ENCODE results near the gene FAM210A.

The FAM210A gene

DNA sequence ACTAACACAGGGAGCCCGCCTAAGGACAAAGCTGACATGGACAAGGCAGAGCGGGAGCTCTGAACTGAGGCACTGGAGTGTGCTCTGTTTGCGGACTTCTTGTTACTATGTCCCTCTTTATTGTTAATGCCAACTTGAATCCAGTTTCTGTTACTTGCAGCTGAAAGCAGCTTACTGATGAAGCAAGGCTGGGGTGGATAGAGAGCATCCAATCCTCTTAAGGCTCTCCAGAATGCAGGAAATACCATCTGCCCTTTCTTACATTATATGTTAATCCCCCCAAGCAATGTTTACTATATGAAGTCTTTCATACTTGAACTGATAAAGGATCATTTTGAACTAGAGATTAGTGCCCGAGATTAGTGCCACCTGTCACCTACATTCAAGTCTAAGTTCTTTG, 9.4 kb downstream of the FAM210A start:
- Histone ChIP-seq H2AFZ (ENCODE audit: insufficient read depth, low read length, poor library complexity) (no peak overlapping the region), H2AK5ac (ENCODE audit: low read length) (no peak overlapping the region), H3K27ac (ENCODE audit: low read depth, low read length) (no peak overlapping the region), H3K18ac (ENCODE audit: low read length) (no peak overlapping the region), H2BK120ac (ENCODE audit: insufficient read depth, low read length, poor library complexity) (no peak overlapping the region), H3K23ac (ENCODE audit: low read length) (no peak overlapping the region), H2BK5ac (ENCODE audit: low read depth, low read length, poor library complexity) (no peak overlapping the region), H4K8ac (ENCODE audit: low read depth, low read length) (no peak overlapping the region), H3K36me3 (ENCODE audit: control insufficient read depth in 1 of 2, insufficient read depth in 2 of 2, low read length in 2 of 2) (no peaks in the 10 kb centered on the region), H3K4ac (ENCODE audit: low read depth, low read length) (no peak overlapping the region), H3K27me3 (ENCODE audit: insufficient read depth, low read length) (no peaks in the 10 kb centered on the region), H4K12ac (ENCODE audit: low read depth, low read length) (no peak overlapping the region), H3K4me3 (ENCODE audit: low read depth, low read length) (no peak overlapping the region), H3K9ac (ENCODE audit: low read length) (no peak overlapping the region), H3K4me1 (ENCODE audit: control insufficient read depth in 1 of 2, insufficient read depth in 2 of 2, low read length in 2 of 2) (no peaks in the 10 kb centered on the region), H3K79me1 (ENCODE audit: low read length) (no peaks in the 10 kb centered on the region), H4K91ac (ENCODE audit: low read depth, low read length) (no peak overlapping the region), H3K4me2 (ENCODE audit: low read length) (no peak overlapping the region), H3K79me2 (ENCODE audit: control insufficient read depth, insufficient read depth, low read length, poor library complexity) (peaks cover 2% of the 10 kb centered on the region), H3K14ac (ENCODE audit: low read length) (no peak overlapping the region), H3K9me3 (ENCODE audit: insufficient read depth, low read depth, low read length) (no peaks in the 10 kb centered on the region), H2BK12ac (ENCODE audit: low read length) (no peak overlapping the region)
- WGBS (ENCODE audit: extremely low coverage, insufficient coverage, insufficient read length) = no CpG with 5 or more reads among the region's 4 CpGs
- DNase-seq = no peak

DNA sequence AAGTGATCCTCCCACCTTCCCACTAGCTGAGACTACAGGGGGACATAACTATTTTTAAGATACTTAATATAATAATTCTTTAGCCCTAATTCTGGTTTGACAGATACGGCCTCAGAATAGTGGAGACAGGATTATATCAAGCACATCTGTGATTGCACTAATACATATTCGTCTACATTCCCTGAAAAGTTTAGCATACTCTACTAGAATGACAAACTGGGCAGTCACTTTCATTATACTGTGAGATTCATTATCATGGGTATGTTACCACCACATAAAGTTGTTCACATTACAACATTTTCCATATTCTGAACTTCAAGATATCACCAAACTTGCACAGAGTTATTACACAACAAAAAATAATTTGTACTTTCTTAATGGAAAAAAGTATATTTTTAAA, 11.0 kb downstream of the FAM210A start:
- Histone ChIP-seq H3K4me1 (ENCODE audit: control insufficient read depth in 1 of 2, insufficient read depth in 2 of 2, low read length in 2 of 2) (no peaks in the 10 kb centered on the region), H3K9me3 (ENCODE audit: insufficient read depth, low read depth, low read length) (no peaks in the 10 kb centered on the region), H3K27me3 (ENCODE audit: insufficient read depth, low read length) (no peaks in the 10 kb centered on the region), H3K4ac (ENCODE audit: low read depth, low read length) (no peak overlapping the region), H3K79me1 (ENCODE audit: low read length) (no peaks in the 10 kb centered on the region), H2AFZ (ENCODE audit: insufficient read depth, low read length, poor library complexity) (no peak overlapping the region), H3K23ac (ENCODE audit: low read length) (no peak overlapping the region), H4K12ac (ENCODE audit: low read depth, low read length) (no peak overlapping the region), H3K14ac (ENCODE audit: low read length) (no peak overlapping the region), H3K27ac (ENCODE audit: low read depth, low read length) (no peak overlapping the region), H3K18ac (ENCODE audit: low read length) (no peak overlapping the region), H2BK12ac (ENCODE audit: low read length) (no peak overlapping the region), H4K91ac (ENCODE audit: low read depth, low read length) (no peak overlapping the region), H3K4me3 (ENCODE audit: low read depth, low read length) (no peak overlapping the region), H3K36me3 (ENCODE audit: control insufficient read depth in 1 of 2, insufficient read depth in 2 of 2, low read length in 2 of 2) (no peaks in the 10 kb centered on the region), H4K8ac (ENCODE audit: low read depth, low read length) (no peak overlapping the region), H3K9ac (ENCODE audit: low read length) (no peak overlapping the region), H2AK5ac (ENCODE audit: low read length) (no peak overlapping the region), H3K4me2 (ENCODE audit: low read length) (no peak overlapping the region), H3K79me2 (ENCODE audit: control insufficient read depth, insufficient read depth, low read length, poor library complexity) (peaks cover 2% of the 10 kb centered on the region), H2BK120ac (ENCODE audit: insufficient read depth, low read length, poor library complexity) (no peak overlapping the region), H2BK5ac (ENCODE audit: low read depth, low read length, poor library complexity) (no peak overlapping the region)
- DNase-seq = no peak
- no CpG with 5 or more reads among the region's 2 CpGs for WGBS (ENCODE audit: extremely low coverage, insufficient coverage, insufficient read length)

DNA sequence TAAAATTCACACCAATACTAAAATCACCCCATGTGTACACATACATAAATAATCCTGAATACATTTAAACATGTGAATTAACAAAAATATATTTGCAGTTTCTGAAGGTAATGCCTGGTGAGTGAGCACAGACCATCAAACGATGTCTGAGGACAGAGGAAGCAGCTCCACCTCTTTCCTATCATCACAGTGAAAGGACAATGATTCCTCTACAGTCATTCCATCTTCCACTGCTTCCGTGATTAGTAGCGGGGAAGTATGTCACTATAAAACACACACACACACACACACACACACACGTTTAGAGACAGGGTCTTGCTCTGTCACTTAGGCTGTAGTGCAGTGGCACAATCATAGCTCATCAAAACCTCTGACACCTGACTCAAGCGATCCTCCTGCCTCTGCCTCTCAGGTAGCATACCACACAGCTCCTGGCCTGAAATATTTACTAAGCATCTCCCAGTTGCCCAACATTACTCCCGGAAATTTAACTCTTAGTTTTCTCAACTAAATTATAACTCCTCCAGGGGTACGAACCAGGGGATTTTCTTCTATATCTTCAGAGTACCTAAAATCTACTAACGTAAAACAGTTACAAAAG, 12.8 kb downstream of the FAM210A start:
- no peak for DNase-seq
- Histone ChIP-seq H3K4me1 (ENCODE audit: control insufficient read depth in 1 of 2, insufficient read depth in 2 of 2, low read length in 2 of 2) (no peaks in the 10 kb centered on the region), H4K91ac (ENCODE audit: low read depth, low read length) (no peak overlapping the region), H3K14ac (ENCODE audit: low read length) (no peak overlapping the region), H3K36me3 (ENCODE audit: control insufficient read depth in 1 of 2, insufficient read depth in 2 of 2, low read length in 2 of 2) (no peaks in the 10 kb centered on the region), H3K4me2 (ENCODE audit: low read length) (no peak overlapping the region), H3K79me1 (ENCODE audit: low read length) (no peaks in the 10 kb centered on the region), H3K9me3 (ENCODE audit: insufficient read depth, low read depth, low read length) (no peaks in the 10 kb centered on the region), H2AFZ (ENCODE audit: insufficient read depth, low read length, poor library complexity) (no peak overlapping the region), H2AK5ac (ENCODE audit: low read length) (no peak overlapping the region), H3K9ac (ENCODE audit: low read length) (no peak overlapping the region), H3K4ac (ENCODE audit: low read depth, low read length) (no peak overlapping the region), H2BK12ac (ENCODE audit: low read length) (no peak overlapping the region), H3K27me3 (ENCODE audit: insufficient read depth, low read length) (no peaks in the 10 kb centered on the region), H3K27ac (ENCODE audit: low read depth, low read length) (no peak overlapping the region), H3K79me2 (ENCODE audit: control insufficient read depth, insufficient read depth, low read length, poor library complexity) (peaks cover 2% of the 10 kb centered on the region), H4K8ac (ENCODE audit: low read depth, low read length) (no peak overlapping the region), H3K4me3 (ENCODE audit: low read depth, low read length) (no peak overlapping the region), H2BK120ac (ENCODE audit: insufficient read depth, low read length, poor library complexity) (no peak overlapping the region), H3K23ac (ENCODE audit: low read length) (no peak overlapping the region), H2BK5ac (ENCODE audit: low read depth, low read length, poor library complexity) (no peak overlapping the region), H4K12ac (ENCODE audit: low read depth, low read length) (no peak overlapping the region), H3K18ac (ENCODE audit: low read length) (no peak overlapping the region)
- no CpG with 5 or more reads among the region's 8 CpGs for WGBS (ENCODE audit: extremely low coverage, insufficient coverage, insufficient read length)

DNA sequence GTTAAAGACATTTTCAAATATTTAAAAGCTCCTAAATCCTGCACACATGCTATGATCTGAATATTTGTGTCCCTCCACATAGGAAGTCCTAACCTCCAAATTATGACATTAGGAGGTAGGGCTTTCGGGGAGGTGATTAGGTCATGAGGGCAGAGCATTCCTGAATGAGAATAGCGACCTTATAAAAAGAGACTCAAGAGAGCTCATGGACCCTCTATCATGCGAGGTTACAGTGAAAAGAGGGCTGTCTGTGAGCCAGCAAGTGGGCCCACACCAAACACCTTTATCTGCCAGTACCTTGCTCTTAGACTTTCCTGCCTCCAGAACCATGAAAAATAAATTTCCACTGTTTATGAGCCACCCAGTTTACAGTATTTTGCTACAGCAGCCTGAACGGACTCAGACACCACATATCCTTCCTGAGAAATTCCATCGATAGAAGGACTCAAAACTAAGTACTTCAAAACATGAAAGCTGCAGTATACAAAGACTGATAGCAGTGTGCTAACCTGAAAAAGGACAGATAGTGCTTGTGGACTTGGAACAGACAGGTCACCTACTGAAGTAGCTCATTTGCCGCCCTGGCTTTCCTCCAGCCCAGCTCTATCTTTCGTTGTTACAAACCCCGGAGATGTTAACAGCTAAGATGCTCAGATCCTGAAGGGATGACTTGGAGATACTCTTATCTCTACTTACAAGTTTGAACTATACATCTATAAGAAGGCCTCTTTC, 13.8 kb downstream of the FAM210A start:
- H3K36me3 ChIP-seq (ENCODE audit: control insufficient read depth in 1 of 2, insufficient read depth in 2 of 2, low read length in 2 of 2) = no peaks in the 10 kb centered on the region
- H3K79me2 ChIP-seq (ENCODE audit: control insufficient read depth, insufficient read depth, low read length, poor library complexity) = peaks cover 2% of the 10 kb centered on the region
- H3K4ac ChIP-seq (ENCODE audit: low read depth, low read length) = no peak overlapping the region
- no peak overlapping the region for H4K8ac ChIP-seq (ENCODE audit: low read depth, low read length)
- H3K23ac ChIP-seq (ENCODE audit: low read length) = no peak overlapping the region
- no CpG with 5 or more reads among the region's 8 CpGs for WGBS (ENCODE audit: extremely low coverage, insufficient coverage, insufficient read length)
- no peak overlapping the region for H4K12ac ChIP-seq (ENCODE audit: low read depth, low read length)
- no peak overlapping the region for H2BK120ac ChIP-seq (ENCODE audit: insufficient read depth, low read length, poor library complexity)
- H3K4me1 ChIP-seq (ENCODE audit: control insufficient read depth in 1 of 2, insufficient read depth in 2 of 2, low read length in 2 of 2) = no peaks in the 10 kb centered on the region
- H3K9me3 ChIP-seq (ENCODE audit: insufficient read depth, low read depth, low read length) = no peaks in the 10 kb centered on the region
- no peak overlapping the region for H2BK5ac ChIP-seq (ENCODE audit: low read depth, low read length, poor library complexity)
- H3K27ac ChIP-seq (ENCODE audit: low read depth, low read length) = no peak overlapping the region
- H2AFZ ChIP-seq (ENCODE audit: insufficient read depth, low read length, poor library complexity) = no peak overlapping the region
- H2BK12ac ChIP-seq (ENCODE audit: low read length) = no peak overlapping the region
- H3K14ac ChIP-seq (ENCODE audit: low read length) = no peak overlapping the region
- no peaks in the 10 kb centered on the region for H3K79me1 ChIP-seq (ENCODE audit: low read length)
- H3K9ac ChIP-seq (ENCODE audit: low read length) = no peak overlapping the region
- no peak overlapping the region for H3K18ac ChIP-seq (ENCODE audit: low read length)
- H3K4me3 ChIP-seq (ENCODE audit: low read depth, low read length) = no peak overlapping the region
- H2AK5ac ChIP-seq (ENCODE audit: low read length) = no peak overlapping the region
- H4K91ac ChIP-seq (ENCODE audit: low read depth, low read length) = no peak overlapping the region
- no peak overlapping the region for H3K4me2 ChIP-seq (ENCODE audit: low read length)
- DNase-seq = no peak
- no peaks in the 10 kb centered on the region for H3K27me3 ChIP-seq (ENCODE audit: insufficient read depth, low read length)
